NCI-H1694 treated with DMSO at 0.1 percent for 48 hours (cell line): ENCODE data around the gene P2RY6.

Experiments used
- DNase-seq: peaks from one replicate; lab custom pipeline; 2025; lab: John Stamatoyannopoulos, UW

Gene P2RY6

DNA sequence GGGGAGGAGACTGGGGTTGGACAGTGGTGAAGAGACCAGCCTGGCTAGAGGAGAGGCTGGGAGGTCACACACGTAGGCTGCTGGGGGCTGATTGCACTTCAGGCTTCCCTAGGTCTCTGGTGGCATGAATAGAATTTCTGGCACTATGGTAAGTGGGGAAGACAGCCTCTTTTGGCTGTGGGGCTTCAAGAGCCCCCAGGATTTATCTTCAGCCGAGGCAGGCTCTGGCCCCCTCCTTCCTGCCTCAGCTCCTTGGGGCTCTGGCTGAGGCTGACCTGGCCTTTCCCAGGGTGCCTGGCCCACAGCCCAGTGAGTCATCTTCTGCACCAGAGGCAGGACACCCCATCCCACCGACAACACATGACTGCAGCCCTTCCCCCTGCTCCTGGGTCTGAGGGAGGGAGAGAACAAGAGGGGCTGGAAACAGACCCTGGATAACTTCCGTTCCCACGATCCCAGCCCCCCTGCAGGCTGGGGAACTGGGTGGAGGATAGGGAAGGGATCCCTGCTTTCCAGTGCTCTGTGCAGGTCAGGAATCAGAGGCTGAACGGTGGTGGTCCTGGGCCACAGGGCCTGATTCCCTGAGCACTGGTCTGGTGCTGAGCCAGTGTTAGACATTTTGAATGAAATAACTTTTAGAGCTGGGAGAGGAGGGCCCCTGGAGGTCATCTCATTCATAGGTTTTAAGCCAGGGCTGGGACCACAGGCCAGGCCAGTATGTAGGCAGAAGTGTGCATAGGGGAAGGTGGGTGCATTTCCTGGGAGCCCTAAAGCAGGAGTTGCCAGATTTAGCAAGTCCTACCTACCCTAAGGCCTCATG lies 62.5 kb downstream of the P2RY6 start:
- DNase-seq, result no peak

DNA sequence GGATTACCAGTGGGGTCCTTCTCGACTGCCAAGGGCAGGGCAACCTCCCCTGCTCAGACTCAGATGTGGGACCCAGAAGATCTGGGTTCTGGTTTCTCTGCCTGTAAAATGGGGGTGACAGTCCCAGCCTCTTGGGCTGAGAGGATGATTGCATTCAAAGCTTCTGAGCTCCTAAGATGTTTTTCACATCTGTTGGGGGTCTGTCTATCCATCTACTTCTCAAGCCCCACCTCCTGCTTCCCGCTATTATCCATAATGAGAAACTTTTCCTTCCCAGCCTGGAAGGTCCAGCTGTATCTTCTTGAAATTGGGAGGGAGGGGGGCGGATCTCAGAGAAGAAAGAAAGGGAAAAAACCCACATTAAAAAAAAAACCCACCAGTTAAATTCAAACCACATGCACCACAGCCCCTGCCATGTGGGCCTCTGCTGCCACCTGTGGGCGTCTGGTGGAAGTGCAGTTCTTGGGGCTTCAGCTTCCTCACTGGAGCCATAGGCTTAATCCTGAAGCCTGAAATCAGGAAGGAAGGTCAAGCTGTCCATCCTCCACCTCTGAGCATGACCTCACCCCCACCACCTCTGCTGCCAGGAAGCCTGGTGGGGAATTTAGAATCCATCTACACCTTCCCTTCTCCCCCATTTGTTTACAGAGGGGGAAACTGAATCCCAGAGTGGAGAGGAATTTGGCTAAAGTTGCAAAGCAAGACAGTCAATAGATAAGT lies 63.2 kb downstream of the P2RY6 start:
- peak; percentile 58 for DNase-seq

DNA sequence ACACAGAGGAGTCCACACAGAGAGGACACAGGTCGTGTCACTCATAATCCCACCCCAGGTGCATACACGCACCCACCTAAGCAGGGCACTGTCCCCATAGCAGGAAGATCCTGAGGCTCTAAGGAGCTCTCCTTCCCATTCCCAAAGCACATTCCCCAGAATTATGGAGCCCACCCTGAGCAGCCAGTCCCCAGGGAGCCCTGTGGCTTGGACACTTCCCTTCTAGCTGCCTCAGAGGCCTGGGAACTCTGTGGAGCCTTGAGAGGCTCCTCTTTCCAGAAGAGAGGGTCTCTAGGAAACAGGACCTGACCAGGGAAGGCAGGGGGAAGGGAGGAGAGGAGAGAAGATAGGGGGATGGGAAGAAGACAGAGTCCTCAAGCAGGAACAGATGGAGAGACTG lies 65.7 kb downstream of the P2RY6 start:
- no peak for DNase-seq

DNA sequence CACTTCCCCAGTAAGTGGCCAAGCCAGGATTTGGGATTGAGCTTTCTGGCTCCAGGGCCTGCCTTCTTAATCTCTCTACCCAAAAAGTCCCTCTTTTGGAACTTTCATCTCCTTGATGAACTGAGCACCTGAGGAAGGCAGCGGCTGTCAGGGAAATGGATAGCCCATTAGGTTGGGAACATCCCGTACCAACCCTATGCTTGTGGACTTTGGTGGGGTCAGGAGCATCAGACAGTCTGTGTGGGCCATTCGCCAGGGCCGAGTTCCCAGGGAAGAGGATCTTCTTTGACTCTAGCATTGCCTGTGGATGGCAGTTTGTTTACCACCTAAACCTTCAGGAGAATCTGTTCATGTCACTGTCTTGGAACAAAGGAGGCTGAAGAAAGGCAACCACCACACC lies 66.1 kb downstream of the P2RY6 start:
- no peak for DNase-seq

DNA sequence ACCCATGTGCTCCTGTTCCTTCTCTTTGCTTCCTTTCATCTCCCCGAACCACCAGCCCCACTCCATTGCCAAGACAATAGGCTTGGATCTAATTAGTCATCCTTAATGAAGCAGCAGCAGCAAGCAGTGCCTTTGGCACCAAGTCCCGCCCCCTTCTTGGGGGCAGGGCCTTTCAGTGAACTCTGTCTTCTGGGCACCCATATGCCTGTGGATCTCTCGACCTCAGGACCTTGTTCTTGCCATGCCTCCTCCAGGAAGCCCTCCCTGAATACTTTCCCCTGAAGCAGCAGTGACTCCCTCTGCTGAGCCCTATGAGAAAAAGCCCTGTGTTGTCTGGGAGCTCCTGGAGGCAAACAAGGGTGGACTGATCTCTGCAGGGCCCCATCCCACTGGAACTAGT lies 68.0 kb downstream of the P2RY6 start:
- no peak for DNase-seq

DNA sequence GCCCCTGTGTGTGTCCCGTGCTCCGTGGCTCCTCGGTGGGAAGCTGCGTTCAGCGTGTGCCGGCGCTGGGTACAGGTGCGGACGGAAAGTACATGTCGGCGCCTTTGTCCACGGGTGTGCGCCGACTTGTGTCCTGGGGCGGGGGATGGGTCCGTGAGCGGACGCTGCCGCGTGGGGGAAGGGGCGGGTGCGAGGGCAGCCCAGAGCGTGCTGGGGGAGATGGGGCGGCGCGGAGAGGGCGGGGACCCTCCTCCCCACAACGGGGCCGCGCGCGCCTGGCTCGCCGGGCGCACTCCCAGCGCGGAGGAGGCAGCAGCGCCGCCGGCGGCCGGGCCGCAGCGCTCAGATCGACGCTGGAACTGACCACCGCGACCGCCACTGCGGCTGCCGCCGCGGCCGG lies 70.5 kb downstream of the P2RY6 start:
- DNase-seq, result no peak

DNA sequence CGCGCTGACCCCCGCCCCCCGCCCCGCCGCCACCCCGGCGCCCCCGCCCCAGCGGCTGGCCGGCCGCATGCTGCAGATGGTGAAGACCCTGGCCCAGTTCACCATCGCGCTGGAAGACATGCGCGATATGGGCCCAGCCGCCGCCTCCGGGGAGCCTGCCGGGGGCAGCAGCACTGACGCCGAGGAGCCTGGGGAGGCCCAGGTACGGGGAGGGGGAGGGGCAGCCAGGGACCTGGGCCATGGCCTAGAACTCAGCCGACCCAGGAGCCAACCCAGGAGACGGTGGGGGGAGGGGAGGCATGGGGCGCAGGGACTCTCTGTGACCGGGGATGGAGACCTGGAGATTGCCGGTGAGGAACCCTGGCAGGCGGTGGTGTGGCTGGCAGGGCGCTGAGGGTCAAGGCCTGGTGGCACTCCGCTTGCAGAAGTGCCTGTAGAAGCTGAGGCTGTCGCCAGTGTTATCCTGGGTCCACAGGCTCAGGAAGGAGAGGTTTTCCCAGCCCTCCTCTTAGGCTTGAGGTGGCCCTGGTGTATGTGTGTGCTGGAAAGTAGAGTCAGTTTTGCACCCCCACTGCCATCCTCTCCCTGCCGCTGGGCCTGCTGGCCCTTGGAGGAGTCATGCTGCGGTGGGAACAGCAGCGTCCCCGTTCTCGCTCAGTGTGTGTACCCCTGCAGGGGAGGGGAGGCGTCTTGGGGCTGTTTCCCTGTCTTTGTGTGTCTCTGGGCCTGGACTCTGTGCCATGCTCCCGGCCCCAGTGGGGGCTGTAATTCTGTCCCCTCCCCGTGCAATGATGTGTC lies 71.1 kb downstream of the P2RY6 start:
- no peak for DNase-seq

DNA sequence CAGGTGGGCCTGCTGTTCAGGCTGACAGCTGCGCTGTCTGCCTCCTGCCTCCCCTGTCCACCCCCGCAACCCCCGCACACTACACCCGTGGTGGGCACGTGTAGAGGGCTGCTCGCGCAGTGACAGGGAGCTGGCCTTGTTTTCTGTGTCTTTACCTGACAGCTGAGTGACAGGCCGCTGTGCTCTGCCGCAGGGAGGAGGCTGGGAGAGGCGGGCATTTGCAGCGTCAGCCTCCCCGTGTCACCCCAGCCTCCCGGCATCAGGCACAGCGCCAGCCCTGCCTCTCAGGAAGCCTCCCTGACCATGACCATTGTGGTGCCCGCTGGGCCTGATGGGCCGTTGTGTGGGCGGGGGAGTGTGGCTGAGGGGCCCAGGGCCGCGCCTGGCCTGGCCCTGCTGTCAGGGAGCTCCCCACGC lies 72.1 kb downstream of the P2RY6 start:
- no peak for DNase-seq

DNA sequence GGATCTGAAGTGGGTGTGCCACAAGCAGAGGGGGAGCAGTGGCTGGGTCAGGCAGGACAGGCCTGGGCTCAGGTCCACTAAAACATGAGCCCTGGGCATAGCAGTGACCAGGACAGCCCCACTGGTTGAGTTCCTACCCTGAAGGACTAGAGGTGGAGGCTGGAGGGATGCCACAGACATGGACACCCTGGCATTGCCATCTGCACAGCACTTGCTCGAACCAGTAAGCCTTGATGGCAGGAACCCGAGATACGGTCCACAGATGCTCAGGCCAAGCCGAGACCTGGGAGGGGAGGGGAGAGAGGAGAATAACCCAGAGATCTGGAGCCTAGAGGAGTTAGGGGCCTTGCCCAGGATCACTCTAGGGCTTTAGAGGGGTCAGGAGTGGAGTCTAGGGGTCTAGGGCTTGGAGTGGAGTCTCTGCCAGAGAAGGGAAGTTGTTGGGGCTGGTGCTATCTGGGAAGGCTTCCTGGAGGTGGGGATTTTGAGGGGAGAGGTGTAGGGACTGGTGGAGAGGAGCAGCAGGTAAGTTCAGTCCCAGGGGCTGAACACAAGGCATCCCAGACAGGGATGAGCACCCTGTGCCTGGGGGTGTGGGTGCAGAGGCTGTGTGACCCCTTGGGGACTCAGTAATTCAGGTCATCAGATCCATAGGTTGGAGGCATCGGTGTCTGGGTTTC lies 73.5 kb downstream of the P2RY6 start:
- no peak for DNase-seq

DNA sequence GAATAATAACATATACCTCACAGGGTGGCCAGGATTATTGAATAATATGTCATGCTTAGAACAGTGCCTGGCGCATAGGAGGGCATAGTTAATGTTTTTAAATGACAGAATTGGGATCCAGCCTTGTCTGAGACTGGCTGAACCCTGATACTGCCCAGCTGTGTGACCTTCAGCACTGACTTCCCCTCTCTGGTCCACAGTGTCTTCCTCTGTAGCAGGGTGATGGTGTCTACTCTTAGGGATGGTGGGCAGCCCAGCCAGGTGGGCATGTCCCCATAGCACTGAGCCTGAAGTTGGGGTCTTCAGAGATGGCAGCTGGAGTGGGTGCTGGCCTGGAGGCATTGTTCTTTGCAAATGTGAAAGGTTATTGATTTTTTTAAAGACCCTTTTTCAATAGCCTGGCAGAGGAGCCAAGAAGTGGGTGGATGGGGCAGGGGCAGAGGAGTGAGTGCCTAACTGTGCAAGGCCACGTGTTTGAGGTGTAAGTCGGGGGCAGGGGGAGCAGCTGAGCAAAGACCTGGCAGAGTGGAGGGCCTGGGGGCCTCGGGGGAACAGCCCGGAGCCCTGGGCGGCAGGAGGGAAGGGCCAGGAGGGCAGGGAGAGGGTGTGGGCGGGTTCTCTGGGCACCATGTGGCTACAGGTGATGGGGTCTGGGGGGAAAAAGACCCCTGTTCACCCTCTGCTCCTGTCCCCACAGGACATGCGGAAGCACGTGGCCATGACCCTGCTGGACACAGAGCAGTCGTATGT lies 74.2 kb downstream of the P2RY6 start:
- DNase-seq, result no peak

DNA sequence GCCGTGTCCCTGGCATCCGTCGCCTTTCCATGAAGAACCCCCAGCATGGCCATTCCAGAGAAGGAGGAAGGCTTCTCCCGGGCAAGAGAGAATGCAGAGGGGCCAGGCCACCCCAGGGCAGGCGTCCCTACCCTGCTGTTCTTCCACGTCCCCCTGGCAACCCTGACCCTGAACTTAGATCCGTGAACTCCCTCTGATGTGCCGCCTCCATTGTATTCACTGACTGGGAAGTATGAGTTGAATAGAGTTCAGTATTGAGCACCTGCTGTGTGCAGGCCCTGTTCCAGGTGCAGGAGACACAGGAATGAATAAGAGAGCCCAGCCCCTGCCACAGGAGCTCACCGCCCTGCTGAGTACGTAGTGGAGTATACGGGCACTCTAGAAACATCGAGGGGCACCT lies 74.9 kb downstream of the P2RY6 start:
- no peak for DNase-seq
